WTC11 (cell line): ENCODE results near the gene TTC28.

Experiments
- GABPB1 ChIP-seq: sonication (generic); formaldehyde crosslinking; IDR thresholded peaks from 2 replicates; pipeline ENCODE4 v1.8.1; 2023; ENCODE audit warnings: mild to moderate bottlenecking, missing genetic modification reagents
- TF ChIP-seq, protein P1 (sequence below): sonication (generic); formaldehyde crosslinking; IDR thresholded peaks from 2 replicates; pipeline ENCODE4 v1.8.1; 2022; ENCODE audit warnings: missing genetic modification reagents, borderline replicate concordance

DNA sequence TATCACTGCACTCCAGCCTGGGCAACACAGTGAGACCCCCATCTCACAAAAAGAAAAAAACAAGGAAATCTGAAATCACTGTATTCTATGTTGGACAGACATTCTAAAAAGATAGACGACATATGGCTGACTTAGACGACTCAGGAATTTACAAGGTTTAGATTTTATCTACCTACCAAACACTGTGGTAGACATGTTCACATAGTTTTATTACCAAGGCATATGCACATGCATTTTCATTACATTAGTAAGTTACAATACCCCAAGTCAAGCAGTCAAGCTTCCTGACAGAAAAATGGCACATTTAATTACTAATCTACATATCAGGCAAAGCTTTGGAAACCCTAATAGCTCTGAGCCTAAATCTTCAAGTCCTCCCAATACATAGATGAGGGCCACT, 262.2 kb downstream of the TTC28 start:
- TF ChIP-seq GABPB1 (CRISPR knock-in tag) = no peak
- TF ChIP-seq, protein P1, sequence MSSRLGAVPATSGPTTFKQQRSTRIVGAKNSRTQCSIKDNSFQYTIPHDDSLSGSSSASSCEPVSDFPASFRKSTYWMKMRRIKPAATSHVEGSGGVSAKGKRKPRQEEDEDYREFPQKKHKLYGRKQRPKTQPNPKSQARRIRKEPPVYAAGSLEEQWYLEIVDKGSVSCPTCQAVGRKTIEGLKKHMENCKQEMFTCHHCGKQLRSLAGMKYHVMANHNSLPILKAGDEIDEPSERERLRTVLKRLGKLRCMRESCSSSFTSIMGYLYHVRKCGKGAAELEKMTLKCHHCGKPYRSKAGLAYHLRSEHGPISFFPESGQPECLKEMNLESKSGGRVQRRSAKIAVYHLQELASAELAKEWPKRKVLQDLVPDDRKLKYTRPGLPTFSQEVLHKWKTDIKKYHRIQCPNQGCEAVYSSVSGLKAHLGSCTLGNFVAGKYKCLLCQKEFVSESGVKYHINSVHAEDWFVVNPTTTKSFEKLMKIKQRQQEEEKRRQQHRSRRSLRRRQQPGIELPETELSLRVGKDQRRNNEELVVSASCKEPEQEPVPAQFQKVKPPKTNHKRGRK (CRISPR knock-in tag) = no peak
